ENCODE measurements around the gene RELCH.

Gene RELCH

DNA sequence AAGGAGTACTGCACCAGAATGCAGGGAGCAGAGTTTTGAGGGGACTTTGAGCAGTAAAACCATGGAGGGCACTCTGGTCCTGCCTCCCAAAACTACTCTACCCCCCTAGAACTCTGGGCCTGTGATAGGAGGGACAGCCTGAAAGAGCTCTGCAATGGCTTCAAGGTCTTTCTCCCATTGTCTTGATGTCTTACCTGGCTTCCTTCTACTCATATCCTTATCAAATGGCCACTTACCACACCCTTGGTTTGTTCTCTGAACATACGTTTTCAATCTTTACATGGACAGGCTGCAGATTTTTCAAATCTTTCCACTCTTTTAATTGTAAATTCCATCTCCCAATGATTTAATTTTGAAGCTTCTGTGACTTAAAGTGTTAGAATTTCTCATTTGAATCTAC lies 27.7 kb downstream of the RELCH start:
- TF ChIP-seq, protein P1, sequence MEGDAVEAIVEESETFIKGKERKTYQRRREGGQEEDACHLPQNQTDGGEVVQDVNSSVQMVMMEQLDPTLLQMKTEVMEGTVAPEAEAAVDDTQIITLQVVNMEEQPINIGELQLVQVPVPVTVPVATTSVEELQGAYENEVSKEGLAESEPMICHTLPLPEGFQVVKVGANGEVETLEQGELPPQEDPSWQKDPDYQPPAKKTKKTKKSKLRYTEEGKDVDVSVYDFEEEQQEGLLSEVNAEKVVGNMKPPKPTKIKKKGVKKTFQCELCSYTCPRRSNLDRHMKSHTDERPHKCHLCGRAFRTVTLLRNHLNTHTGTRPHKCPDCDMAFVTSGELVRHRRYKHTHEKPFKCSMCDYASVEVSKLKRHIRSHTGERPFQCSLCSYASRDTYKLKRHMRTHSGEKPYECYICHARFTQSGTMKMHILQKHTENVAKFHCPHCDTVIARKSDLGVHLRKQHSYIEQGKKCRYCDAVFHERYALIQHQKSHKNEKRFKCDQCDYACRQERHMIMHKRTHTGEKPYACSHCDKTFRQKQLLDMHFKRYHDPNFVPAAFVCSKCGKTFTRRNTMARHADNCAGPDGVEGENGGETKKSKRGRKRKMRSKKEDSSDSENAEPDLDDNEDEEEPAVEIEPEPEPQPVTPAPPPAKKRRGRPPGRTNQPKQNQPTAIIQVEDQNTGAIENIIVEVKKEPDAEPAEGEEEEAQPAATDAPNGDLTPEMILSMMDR (conservative IDR thresholded peaks at IDR 0.05; ENCODE audit: low read depth, low read length): no peak
- H3K4me3 ChIP-seq (ENCODE audit: low read length): no peak overlapping the region
- DNase-seq (ENCODE audit: low read depth): no peak

DNA sequence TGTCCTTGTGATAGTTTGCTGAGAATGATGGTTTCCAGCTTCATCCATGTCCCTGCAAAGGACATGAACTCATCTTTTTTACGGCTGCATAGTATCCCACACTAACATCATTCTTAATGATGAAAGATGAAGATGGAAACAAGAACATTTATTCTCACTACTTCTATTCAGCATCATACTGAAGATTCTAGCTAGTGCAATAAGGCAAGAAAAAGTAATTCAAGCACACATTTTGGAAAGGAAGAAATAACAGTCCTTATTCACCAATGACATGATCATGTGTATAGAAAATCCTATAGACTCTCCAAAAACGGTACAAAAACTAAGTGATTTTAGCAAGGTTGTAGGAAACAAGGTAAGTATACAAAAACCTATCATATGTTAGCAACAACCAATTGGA lies 37.2 kb downstream of the RELCH start:
- H3K4me3 ChIP-seq (ENCODE audit: low read length): no peak overlapping the region
- TF ChIP-seq, protein P1 (conservative IDR thresholded peaks at IDR 0.05; ENCODE audit: low read depth, low read length): no peak
- DNase-seq (ENCODE audit: low read depth): no peak

DNA sequence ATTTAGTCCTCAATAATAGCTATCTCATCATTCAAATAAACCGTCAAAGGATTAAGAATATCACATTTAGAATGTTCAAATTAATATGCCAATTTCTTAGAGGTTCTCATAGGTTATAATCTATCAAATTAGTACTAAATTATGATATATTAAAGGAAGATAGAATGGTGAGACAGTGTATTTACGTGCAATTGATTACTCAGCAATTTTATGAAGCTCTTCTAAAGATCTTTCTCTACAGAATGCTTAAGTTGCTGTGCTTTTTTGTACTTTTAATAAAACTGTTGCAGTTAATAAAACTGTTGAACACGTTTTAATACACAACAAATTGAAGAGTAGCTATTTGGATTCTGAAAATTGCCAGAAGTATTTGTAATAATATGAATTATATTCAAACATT lies 39.0 kb downstream of the RELCH start:
- no peak for DNase-seq (ENCODE audit: low read depth)
- TF ChIP-seq, protein P1 (conservative IDR thresholded peaks at IDR 0.05; ENCODE audit: low read depth, low read length): no peak
- H3K4me3 ChIP-seq (ENCODE audit: low read length): no peak overlapping the region

DNA sequence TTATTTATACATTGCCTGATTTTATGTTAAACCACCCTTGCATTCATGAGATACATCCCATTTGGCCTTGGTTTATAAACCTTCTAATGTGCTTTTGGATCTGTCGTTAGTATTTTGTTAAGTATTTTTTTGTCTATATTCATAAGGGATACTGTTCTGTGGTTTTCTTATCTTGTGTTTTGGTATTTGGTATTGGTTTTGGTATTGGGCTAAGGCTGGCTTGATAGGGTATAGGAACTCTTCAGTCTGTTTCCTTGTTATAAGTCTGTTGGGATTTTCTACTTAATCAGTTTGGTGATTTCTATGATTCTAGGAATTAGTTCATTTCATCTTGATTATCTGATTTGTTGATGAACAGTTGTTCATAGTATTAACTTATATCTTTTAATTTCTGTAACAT lies 49.2 kb downstream of the RELCH start:
- TF ChIP-seq, protein P1 (conservative IDR thresholded peaks at IDR 0.05; ENCODE audit: low read depth, low read length): no peak
- no peak for DNase-seq (ENCODE audit: low read depth)
- H3K4me3 ChIP-seq (ENCODE audit: low read length): no peak overlapping the region

DNA sequence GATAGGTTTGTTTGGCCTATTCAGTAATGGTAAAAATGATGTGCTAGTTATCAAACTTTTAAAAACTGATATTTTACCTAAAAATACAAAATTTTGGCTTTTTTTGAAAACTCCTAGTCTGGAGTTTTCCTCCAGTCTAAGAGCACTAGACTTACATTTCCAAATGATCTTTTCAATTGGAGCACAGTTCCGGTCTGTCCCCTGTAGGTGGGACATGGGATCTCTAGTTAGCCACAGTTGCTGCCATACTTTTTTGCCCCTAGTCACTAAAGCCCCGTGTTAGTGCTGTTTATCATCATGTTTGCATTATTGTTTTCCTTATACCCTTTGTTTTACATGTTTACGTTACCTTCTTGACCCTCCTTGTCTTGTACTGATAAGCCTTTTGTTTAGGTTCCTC lies 52.4 kb downstream of the RELCH start:
- DNase-seq (ENCODE audit: low read depth): no peak
- H3K4me3 ChIP-seq (ENCODE audit: low read length): no peak overlapping the region
- TF ChIP-seq, protein P1 (conservative IDR thresholded peaks at IDR 0.05; ENCODE audit: low read depth, low read length): no peak

DNA sequence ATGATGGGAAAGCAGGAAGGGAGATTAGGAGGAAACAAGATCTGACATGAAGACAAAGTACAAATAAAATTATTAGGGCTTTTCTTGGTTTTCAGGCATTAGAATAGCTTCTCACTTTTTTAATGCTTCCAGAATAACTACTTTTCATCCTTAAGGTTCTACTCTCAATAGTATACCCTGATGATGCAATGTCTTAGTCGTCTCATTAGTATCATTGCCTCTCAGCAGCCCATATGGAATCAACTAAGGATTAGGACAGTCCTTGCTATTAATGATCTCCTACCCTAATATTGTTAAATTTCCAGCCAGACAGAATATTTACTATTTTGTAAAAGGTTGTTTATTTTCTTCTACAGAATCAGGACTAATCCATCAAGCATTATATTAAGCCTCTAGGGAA lies 55.9 kb downstream of the RELCH start:
- DNase-seq (ENCODE audit: low read depth): no peak
- TF ChIP-seq, protein P1 (conservative IDR thresholded peaks at IDR 0.05; ENCODE audit: low read depth, low read length): no peak
- H3K4me3 ChIP-seq (ENCODE audit: low read length): no peak overlapping the region

DNA sequence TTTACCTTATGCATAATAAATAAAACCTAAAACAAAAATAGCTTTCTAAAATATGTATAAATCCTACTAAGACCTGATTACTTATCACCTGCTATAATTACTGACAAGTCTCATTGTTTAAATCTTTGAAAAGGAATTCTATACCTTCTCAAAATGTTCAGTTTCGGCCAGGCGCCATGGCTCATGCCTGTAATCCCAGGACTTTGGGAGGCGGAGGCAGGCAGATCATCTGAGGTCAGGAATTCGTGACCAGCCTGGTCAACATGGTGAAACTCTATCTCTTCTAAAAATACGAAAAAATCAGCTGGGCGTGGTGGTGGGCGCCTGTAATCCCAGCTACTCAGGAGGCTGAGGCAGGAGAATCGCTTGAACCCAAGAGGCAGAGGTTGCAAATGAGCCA lies 58.1 kb downstream of the RELCH start:
- DNase-seq (ENCODE audit: low read depth): no peak
- TF ChIP-seq, protein P1 (conservative IDR thresholded peaks at IDR 0.05; ENCODE audit: low read depth, low read length): no peak
- no peak overlapping the region for H3K4me3 ChIP-seq (ENCODE audit: low read length)
